KMS-11 (cell line): ENCODE results near the gene CTNNA2.

Experiments used
- H2AFZ ChIP-seq: fragments of 200-600 bp; sonication (generic); 2 replicates; pipeline ENCODE4 v1.6.1; 2016; ENCODE audit warnings: antibody characterized with exemption, mixed run types, low read depth
- H3K27ac ChIP-seq: fragments of 200-600 bp; sonication (generic); 2 replicates; pipeline ENCODE4 v1.6.1; 2016; ENCODE audit warnings: mild to moderate bottlenecking, mixed run types
- H3K27me3 ChIP-seq: fragments of 200-600 bp; sonication (generic); 2 replicates; pipeline ENCODE4 v1.6.1; 2017; ENCODE audit warnings: mild to moderate bottlenecking, low read depth, mixed run types, moderate library complexity; ENCODE audit not compliant: insufficient read depth
- H3K36me3 ChIP-seq: fragments of 200-600 bp; sonication (generic); 2 replicates; pipeline ENCODE4 v1.6.1; 2017; ENCODE audit warnings: mild to moderate bottlenecking, mixed run types; ENCODE audit not compliant: insufficient read depth
- H3K4me1 ChIP-seq: fragments of 200-600 bp; sonication (generic); 2 replicates; pipeline ENCODE4 v1.6.1; 2016; ENCODE audit warnings: mild to moderate bottlenecking, low read depth, mixed run types; ENCODE audit not compliant: poor library complexity, severe bottlenecking
- H3K4me2 ChIP-seq: fragments of 200-600 bp; sonication (generic); 2 replicates; pipeline ENCODE4 v1.7.0; 2016; ENCODE audit warnings: mild to moderate bottlenecking, mixed run types
- H3K4me3 ChIP-seq: fragments of 200-600 bp; sonication (generic); IDR thresholded peaks from 2 replicates; pipeline ENCODE4 v1.6.1; 2017; ENCODE audit warnings: low read depth, low read length, mixed read lengths; ENCODE audit not compliant: insufficient read depth
- H3K79me2 ChIP-seq: fragments of 200-600 bp; sonication (generic); 2 replicates; pipeline ENCODE4 v1.6.1; 2016; ENCODE audit warnings: low read depth, mixed run types; ENCODE audit not compliant: insufficient read depth
- H3K9ac ChIP-seq: fragments of 200-600 bp; sonication (generic); 2 replicates; pipeline ENCODE4 v1.6.1; 2016; ENCODE audit warnings: mild to moderate bottlenecking, mixed run types
- H4K20me1 ChIP-seq: fragments of 200-600 bp; sonication (generic); 2 replicates; pipeline ENCODE4 v1.6.1; 2016; ENCODE audit warnings: mild to moderate bottlenecking, mixed run types; ENCODE audit not compliant: insufficient read depth
- TF ChIP-seq, protein P1 (sequence below): fragments of 200-600 bp; sonication (generic); conservative IDR thresholded peaks from 2 replicates; pipeline ENCODE4 v1.6.1; 2017; ENCODE audit warnings: low read depth, mild to moderate bottlenecking, antibody characterized with exemption, low read length, moderate library complexity, mixed read lengths

CTNNA2 gene

DNA sequence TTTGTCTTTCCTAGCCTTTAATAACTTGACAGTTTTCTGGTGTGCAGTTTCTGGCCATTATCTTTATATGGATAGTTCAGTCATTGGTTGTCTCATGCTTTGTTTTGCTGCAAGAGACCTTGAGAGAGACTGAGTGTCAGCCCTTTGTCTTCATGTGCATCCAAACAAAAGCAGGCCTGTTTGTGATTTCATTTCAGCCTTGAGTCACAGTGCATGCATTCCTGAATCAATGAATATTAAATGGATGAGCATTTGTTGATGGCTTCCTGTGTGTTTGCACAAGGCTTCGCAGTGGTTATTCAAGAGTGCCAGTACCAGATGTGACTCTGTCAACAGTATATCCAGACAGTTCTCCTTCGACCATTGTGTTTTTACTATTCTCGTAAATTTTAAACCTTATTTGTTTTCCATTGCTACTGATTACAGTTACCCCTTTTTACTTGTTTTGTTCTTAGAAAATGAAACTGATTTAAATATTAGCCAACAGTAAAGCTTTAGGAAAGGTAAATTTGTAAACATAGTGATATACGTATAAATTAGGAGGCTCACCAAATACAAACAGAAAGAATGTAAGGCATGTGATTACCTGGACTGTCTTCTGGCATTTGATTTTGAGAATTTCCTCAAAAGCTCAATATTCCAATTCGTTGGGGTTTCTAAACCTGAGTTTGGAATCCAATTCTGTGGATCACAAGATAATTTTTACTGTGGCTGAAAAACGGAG is 319.8 kb downstream of the CTNNA2 start:
- Histone ChIP-seq H3K4me2 (no peak overlapping the region), H3K27ac (no peak overlapping the region), H3K36me3 (no peaks in the 10 kb centered on the region), H3K79me2 (no peaks in the 10 kb centered on the region), H2AFZ (no peak overlapping the region), H3K4me3 (no peak overlapping the region), H3K27me3 (no peaks in the 10 kb centered on the region), H3K9ac (no peak overlapping the region), H4K20me1 (no peaks in the 10 kb centered on the region), H3K4me1 (no peaks in the 10 kb centered on the region)
- TF ChIP-seq, protein P1, sequence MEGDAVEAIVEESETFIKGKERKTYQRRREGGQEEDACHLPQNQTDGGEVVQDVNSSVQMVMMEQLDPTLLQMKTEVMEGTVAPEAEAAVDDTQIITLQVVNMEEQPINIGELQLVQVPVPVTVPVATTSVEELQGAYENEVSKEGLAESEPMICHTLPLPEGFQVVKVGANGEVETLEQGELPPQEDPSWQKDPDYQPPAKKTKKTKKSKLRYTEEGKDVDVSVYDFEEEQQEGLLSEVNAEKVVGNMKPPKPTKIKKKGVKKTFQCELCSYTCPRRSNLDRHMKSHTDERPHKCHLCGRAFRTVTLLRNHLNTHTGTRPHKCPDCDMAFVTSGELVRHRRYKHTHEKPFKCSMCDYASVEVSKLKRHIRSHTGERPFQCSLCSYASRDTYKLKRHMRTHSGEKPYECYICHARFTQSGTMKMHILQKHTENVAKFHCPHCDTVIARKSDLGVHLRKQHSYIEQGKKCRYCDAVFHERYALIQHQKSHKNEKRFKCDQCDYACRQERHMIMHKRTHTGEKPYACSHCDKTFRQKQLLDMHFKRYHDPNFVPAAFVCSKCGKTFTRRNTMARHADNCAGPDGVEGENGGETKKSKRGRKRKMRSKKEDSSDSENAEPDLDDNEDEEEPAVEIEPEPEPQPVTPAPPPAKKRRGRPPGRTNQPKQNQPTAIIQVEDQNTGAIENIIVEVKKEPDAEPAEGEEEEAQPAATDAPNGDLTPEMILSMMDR = no peak

DNA sequence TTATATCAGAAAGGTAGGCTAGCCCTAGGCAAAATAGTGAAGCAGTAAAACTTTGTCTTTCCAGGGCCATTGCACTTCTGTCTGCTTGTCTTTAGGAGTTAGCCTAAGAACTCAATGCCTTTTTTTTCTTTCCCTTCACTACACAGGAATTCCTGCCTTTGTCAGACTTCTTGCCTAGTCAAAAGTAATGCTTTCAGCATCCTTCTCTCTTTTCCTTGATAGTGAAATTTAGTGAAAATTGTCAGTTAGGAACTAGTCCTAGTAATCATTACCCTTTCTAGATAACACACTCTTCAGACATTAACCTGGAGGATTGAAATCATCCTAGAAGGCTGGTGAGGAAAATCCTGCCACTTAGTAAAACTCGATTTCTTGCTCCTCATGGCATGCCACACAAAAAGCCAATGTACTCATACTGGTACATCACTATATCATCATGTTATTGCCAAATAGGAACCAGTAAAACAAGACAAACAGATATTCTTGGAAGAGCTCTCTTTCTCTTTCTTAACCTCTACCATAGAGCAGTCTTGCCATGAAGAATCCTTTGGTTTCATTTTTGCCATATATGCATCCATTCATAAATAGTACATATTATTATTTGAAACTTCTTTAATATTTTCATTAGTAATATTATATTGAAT is 320.5 kb downstream of the CTNNA2 start:
- H3K4me1 ChIP-seq = no peaks in the 10 kb centered on the region
- no peak overlapping the region for H3K4me3 ChIP-seq
- no peak overlapping the region for H3K9ac ChIP-seq
- no peak overlapping the region for H3K4me2 ChIP-seq
- no peaks in the 10 kb centered on the region for H3K36me3 ChIP-seq
- no peak overlapping the region for H2AFZ ChIP-seq
- H3K27ac ChIP-seq = no peak overlapping the region
- H3K79me2 ChIP-seq = no peaks in the 10 kb centered on the region
- no peaks in the 10 kb centered on the region for H4K20me1 ChIP-seq
- TF ChIP-seq, protein P1 = no peak
- H3K27me3 ChIP-seq = no peaks in the 10 kb centered on the region

DNA sequence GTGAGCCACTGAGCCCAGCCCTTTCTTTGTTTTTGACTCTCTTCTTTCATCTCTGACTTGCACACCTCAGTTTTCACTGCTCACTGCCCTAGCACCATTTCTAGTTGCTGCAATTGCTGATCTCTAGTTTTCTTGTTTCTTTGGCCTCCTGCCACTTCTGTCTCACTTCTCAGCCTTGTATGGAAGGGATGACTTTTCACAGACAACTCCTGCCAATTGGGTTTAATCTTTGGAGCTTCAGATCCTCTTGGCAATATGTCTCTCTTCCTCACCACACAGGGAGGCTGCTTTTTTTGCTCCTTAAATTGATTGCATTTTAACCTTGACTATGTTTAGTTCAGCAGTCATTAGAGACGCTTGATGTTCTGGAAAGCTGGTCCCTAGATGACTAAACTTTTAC is 323.1 kb downstream of the CTNNA2 start:
- Histone ChIP-seq H3K36me3 (no peaks in the 10 kb centered on the region), H3K4me3 (no peak overlapping the region), H3K4me2 (no peak overlapping the region), H3K27me3 (no peaks in the 10 kb centered on the region), H3K79me2 (no peaks in the 10 kb centered on the region), H4K20me1 (no peaks in the 10 kb centered on the region), H2AFZ (no peak overlapping the region), H3K27ac (no peak overlapping the region), H3K4me1 (no peaks in the 10 kb centered on the region), H3K9ac (no peak overlapping the region)
- TF ChIP-seq, protein P1 = no peak

DNA sequence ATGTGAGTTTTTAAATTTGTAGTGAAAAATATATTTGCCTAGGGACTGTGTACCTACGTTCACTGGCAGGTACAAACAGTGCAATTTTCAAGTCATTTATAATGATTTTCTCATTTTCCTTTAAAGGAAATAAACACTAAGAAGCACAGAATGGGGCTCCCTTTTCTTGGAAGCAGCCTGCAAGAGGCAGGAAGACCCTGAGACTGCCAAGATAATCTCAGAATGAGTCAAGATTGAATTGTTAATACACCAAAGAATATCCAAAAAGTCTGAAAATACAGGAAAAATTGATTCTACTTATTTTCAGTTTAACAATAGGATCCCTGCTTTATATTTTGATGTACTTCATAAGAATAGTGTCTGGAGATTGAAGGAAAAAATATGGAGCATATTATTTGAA is 331.2 kb downstream of the CTNNA2 start:
- Histone ChIP-seq H3K27me3 (no peaks in the 10 kb centered on the region), H3K36me3 (no peaks in the 10 kb centered on the region), H3K79me2 (no peaks in the 10 kb centered on the region), H3K4me3 (no peak overlapping the region), H2AFZ (no peak overlapping the region), H4K20me1 (no peaks in the 10 kb centered on the region), H3K4me1 (no peaks in the 10 kb centered on the region), H3K9ac (no peak overlapping the region), H3K4me2 (no peak overlapping the region), H3K27ac (no peak overlapping the region)
- TF ChIP-seq, protein P1 = no peak
